Measurements from ENCODE around the gene TMEM202. TPM values are rescaled to one million over a fixed set of nuclear protein-coding genes. Genes with fewer than 3 reads are reported as not detected.
"Not testable (repeated sequence)": the region's sequence is repeated elsewhere in the genome, so short reads cannot be mapped to it uniquely, and the experiment has no call there.

Gene TMEM202
- total RNA-seq, 1 donor from 2014 or later: not detected

- TF ChIP-seq CTCF (IDR thresholded peaks at IDR 0.05; ENCODE audit: insufficient read depth, low read length, severe bottlenecking): no peak
- no peaks in the 10 kb centered on the region for H3K27me3 ChIP-seq (ENCODE audit: control insufficient read depth, insufficient read depth, low read length)
- H3K36me3 ChIP-seq (ENCODE audit: control insufficient read depth, insufficient read depth, low read length): no peaks in the 10 kb centered on the region
- DNase-seq (ENCODE audit: low read depth) (peak; percentile 40), FAIRE-seq (no peak)
- H3K4me3 ChIP-seq (ENCODE audit: low read depth, low read length): peak overlapping the region; percentile 54
Measured at GRCh38 chr15:72375501-72375845, 22.6 kb upstream of the TMEM202 start.

- H3K36me3 ChIP-seq (ENCODE audit: control insufficient read depth, insufficient read depth, low read length): no peaks in the 10 kb centered on the region
Measured at GRCh38 chr15:72375846-72376581, 22.1 kb upstream of the TMEM202 start, which contains the start of gene HEXA. Gene HEXA, minus strand, starts transcription at chr15:72376014. Its CDS starts 42 bp downstream, at chr15:72375972.

GRCh38 chr15:72377331-72377730, 20.8 kb upstream of the TMEM202 start:
- no peak for DNase-seq (ENCODE audit: low read depth)
- Histone ChIP-seq H3K4me3 (ENCODE audit: low read depth, low read length) (no peak overlapping the region), H3K27me3 (ENCODE audit: control insufficient read depth, insufficient read depth, low read length) (no peaks in the 10 kb centered on the region), H3K36me3 (ENCODE audit: control insufficient read depth, insufficient read depth, low read length) (no peaks in the 10 kb centered on the region)
- no peak for TF ChIP-seq CTCF (IDR thresholded peaks at IDR 0.05; ENCODE audit: insufficient read depth, low read length, severe bottlenecking)
- FAIRE-seq: no peak

More at GRCh38 chr15:72375846-72376581, 22.1 kb upstream of the TMEM202 start, which contains the start of gene HEXA:
- DNase-seq (ENCODE audit: low read depth) (peak; percentile 52), FAIRE-seq (no peak)
- H3K4me3 ChIP-seq (ENCODE audit: low read depth, low read length): peak within 1 kb of the TSS; percentile 54
- H3K27me3 ChIP-seq (ENCODE audit: control insufficient read depth, insufficient read depth, low read length): no peaks in the 10 kb centered on the region
- no peak for TF ChIP-seq CTCF (IDR thresholded peaks at IDR 0.05; ENCODE audit: insufficient read depth, low read length, severe bottlenecking)

GRCh38 chr15:72379106-72379505, 19.0 kb upstream of the TMEM202 start:
- not testable (repeated sequence) for H3K36me3 ChIP-seq (ENCODE audit: control insufficient read depth, insufficient read depth, low read length); FAIRE-seq; H3K27me3 ChIP-seq (ENCODE audit: control insufficient read depth, insufficient read depth, low read length); DNase-seq (ENCODE audit: low read depth); H3K4me3 ChIP-seq (ENCODE audit: low read depth, low read length)

GRCh38 chr15:72379856-72380430, 18.2 kb upstream of the TMEM202 start:
- Histone ChIP-seq H3K36me3 (ENCODE audit: control insufficient read depth, insufficient read depth, low read length) (no peaks in the 10 kb centered on the region), H3K4me3 (ENCODE audit: low read depth, low read length) (no peak overlapping the region), H3K27me3 (ENCODE audit: control insufficient read depth, insufficient read depth, low read length) (peaks cover 5% of the 10 kb centered on the region)
- TF ChIP-seq CTCF (IDR thresholded peaks at IDR 0.05; ENCODE audit: insufficient read depth, low read length, severe bottlenecking): no peak
- FAIRE-seq (no peak), DNase-seq (ENCODE audit: low read depth) (no peak)

GRCh38 chr15:72380743-72381142, 17.4 kb upstream of the TMEM202 start:
- FAIRE-seq: no peak
- no peak overlapping the region for H3K4me3 ChIP-seq (ENCODE audit: low read depth, low read length)
- no peaks in the 10 kb centered on the region for H3K36me3 ChIP-seq (ENCODE audit: control insufficient read depth, insufficient read depth, low read length)
- no peak for TF ChIP-seq CTCF (IDR thresholded peaks at IDR 0.05; ENCODE audit: insufficient read depth, low read length, severe bottlenecking)
- no peak for DNase-seq (ENCODE audit: low read depth)
- peaks cover 5% of the 10 kb centered on the region for H3K27me3 ChIP-seq (ENCODE audit: control insufficient read depth, insufficient read depth, low read length)
